Measurements from ENCODE around the gene RAPGEF1. TPM values are rescaled to one million over a fixed set of nuclear protein-coding genes. Genes with fewer than 3 reads are reported as not detected.

The RAPGEF1 gene
- total RNA-seq, 1 experiment from 2014 or later = 55.6 TPM

GRCh38 chr9:131771646-131772045, 31.8 kb upstream of the RAPGEF1 start:
- no peak overlapping the region for H3K4ac ChIP-seq (ENCODE audit: low read depth, low read length)
- peaks cover 2 to 3% of the 10 kb centered on the region in 2 experiments; a peak in 1 of 4 replicates for H3K4me1 Mint-ChIP-seq
- no peak overlapping the region for H3K9ac ChIP-seq (ENCODE audit: extremely low read depth, insufficient read length, low read length)
- no peak overlapping the region for H2BK20ac ChIP-seq (ENCODE audit: low read depth, low read length, poor library complexity, severe bottlenecking)
- peaks cover 2% of the 10 kb centered on the region; the same call in 1 of the 2 replicates for H3K27me3 Mint-ChIP-seq (ENCODE audit: low read depth)
- H3K4me3 Mint-ChIP-seq = no peak overlapping the region
- H3K79me1 ChIP-seq (ENCODE audit: insufficient read depth, low read depth, low read length, poor library complexity, severe bottlenecking) = no peaks in the 10 kb centered on the region
- no peak overlapping the region for H4K91ac ChIP-seq (ENCODE audit: insufficient read length, low read depth, low read length)
- no peak overlapping the region for H3K27ac ChIP-seq (ENCODE audit: insufficient read length, low read depth, low read length)
- no peak overlapping the region for H2AK5ac ChIP-seq (ENCODE audit: insufficient read length, low read length)
- no peak overlapping the region for H2BK12ac ChIP-seq (ENCODE audit: insufficient read length, low read depth, low read length)
- H2BK120ac ChIP-seq (ENCODE audit: low read depth, low read length, poor library complexity, severe bottlenecking) = no peak overlapping the region
- H3T11ph ChIP-seq (ENCODE audit: low read length) = no peak overlapping the region
- no peaks in the 10 kb centered on the region for H3K27me3 ChIP-seq (ENCODE audit: insufficient read depth, low read length)
- H3K23me2 ChIP-seq (ENCODE audit: insufficient read length, low read depth, low read length, poor library complexity, severe bottlenecking) = no peaks in the 10 kb centered on the region
- no peaks in the 10 kb centered on the region for H3K9me3 ChIP-seq (ENCODE audit: control insufficient read depth, low read depth, low read length)
- DNase-seq = no peak
- no peaks in the 10 kb centered on the region for H3K79me2 ChIP-seq (ENCODE audit: insufficient read depth, low read length)
- H4K20me1 ChIP-seq (ENCODE audit: control insufficient read depth, insufficient read depth, insufficient read length) = no peaks in the 10 kb centered on the region
- H3K14ac ChIP-seq (ENCODE audit: insufficient read depth, low read length) = no peak overlapping the region
- H2AFZ ChIP-seq (ENCODE audit: low read length) = no peak overlapping the region
- H3K4me1 ChIP-seq (ENCODE audit: insufficient read depth, low read length) = no peaks in the 10 kb centered on the region
- H3K9me3 Mint-ChIP-seq = no peaks in the 10 kb centered on the region; a peak in 1 of 5 replicates
- no CpG with 5 or more reads among the region's 3 CpGs for whole genome bisulfite sequencing (ENCODE audit: extremely low coverage, insufficient read length, low lambda C conversion rate)
- H3K56ac ChIP-seq (ENCODE audit: insufficient read length, low read depth, low read length) = no peak overlapping the region
- no peak overlapping the region for H4K5ac ChIP-seq (ENCODE audit: insufficient read length, low read depth, low read length)
- no peak overlapping the region for H3K4me2 ChIP-seq (ENCODE audit: insufficient read depth, insufficient read length, low read length)
- no peak for TF ChIP-seq CTCF (conservative IDR thresholded peaks at IDR 0.05)
- H3K18ac ChIP-seq (ENCODE audit: insufficient read length, low read depth, low read length) = no peak overlapping the region
- no peak overlapping the region for H2BK15ac ChIP-seq (ENCODE audit: low read depth, low read length)
- no peak overlapping the region for H3K23ac ChIP-seq (ENCODE audit: insufficient read length, low read depth, low read length)
- no peak overlapping the region for H4K8ac ChIP-seq (replicated peaks; ENCODE audit: insufficient read length, low read depth, low read length)
- no peak overlapping the region for H3K27ac Mint-ChIP-seq
- H2BK5ac ChIP-seq (ENCODE audit: insufficient read length, low read length) = no peak overlapping the region
- no peaks in the 10 kb centered on the region for H3K36me3 Mint-ChIP-seq (ENCODE audit: insufficient read depth in 1 of 3, low read depth in 3 of 3)

All from H9 (cell line).